Measurements from ENCODE around the gene GAP43.

The GAP43 gene

DNA sequence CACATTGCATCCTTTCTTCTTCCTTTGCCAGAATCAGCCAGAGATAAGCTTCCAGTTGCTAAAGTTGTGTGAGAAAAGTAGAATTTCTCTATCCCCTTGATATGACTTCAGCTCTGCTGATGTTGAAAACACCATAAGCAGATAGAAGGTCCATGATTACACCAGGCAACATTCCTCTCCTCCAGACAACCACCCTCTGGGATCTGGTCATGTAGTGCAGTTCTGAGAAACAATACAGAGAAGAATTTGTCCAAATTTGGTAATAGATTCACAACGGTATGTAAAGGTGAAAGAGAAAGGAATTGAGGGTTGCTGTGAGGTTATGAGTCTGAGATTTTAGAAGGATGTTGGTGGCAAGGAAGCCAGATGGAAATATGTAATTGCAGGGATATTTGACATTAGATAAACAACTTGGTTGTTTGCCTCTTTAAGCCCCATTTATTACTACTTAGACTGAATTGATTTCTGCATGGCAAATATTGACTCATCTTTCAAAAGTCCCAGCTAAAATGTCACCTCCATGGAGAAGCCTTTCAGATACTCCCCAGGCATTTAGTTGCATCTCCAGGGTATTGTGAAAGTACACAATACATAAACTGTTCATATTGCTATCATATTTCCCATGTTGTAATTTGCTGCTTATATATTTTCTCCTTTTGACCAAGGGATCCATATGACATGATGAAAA, 134.9 kb downstream of the GAP43 start:
- DNase-seq (ENCODE audit: low spot score), result no peak
- FAIRE-seq, result no peak

DNA sequence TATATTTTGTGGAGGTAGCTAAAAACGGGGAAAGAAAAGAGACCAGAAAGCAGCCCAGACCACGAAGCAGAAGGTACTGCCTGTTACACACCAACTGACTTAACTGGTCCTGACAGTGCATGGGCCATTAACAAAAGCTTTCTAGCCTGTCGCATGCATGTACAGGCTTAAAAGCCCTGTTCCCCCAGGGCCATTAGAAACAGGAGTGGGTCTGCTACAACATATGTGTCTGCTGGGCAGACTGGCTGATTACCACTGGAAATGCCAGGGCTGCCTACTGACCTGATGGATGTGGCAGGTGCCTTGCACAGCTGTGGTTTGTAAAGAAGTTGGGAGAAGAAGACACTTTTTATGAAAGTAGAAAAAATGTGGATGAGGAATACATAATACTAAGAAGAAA, 137.4 kb downstream of the GAP43 start:
- DNase-seq (ENCODE audit: low spot score) (no peak), FAIRE-seq (no peak)

- DNase-seq (ENCODE audit: low spot score), result no peak
- no peak for FAIRE-seq
Observed at GRCh38 chr3:115761927-115762305, 138.6 kb downstream of the GAP43 start.

DNA sequence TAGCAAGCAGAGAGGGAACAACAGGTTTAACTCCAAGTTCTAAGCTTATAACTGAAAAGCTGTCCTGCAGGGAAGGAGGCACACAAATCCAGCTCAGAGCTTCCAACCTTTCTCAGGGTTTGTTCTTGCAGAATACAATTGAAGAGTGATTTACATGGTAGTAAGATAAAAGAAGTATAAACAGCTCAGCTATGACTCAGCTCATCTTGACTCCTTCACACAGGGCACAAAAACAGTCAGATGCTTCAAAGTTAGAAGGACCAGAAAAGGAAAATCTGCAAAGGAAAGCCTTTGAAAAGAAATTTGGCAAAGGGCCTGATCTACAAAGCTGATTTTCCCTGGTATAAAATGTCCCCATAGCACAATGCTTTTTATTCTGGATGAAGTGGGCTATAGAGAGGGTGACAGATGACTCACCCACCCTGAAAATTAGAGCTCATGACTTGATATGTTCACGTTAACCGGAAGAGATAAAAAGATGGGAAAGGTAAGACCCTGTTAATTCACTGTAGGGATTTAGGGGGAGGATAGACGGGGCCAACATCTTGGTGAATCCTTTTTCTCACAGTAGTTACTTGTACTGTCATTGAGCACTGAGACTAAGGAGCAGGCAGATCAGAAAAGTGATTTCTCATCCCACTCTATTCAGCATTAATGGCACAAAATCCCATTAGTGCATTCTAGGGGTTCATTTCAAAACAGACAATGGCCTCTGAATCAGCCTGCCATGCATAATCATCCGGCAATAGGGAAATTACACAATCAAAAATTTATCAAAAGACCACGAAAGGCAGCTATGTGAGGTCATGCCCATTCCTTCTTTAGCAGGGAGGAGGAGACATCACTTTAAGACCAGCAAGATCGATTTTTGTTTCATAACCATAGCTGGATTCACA, 143.5 kb downstream of the GAP43 start:
- FAIRE-seq (no peak), DNase-seq (ENCODE audit: low spot score) (no peak)

DNA sequence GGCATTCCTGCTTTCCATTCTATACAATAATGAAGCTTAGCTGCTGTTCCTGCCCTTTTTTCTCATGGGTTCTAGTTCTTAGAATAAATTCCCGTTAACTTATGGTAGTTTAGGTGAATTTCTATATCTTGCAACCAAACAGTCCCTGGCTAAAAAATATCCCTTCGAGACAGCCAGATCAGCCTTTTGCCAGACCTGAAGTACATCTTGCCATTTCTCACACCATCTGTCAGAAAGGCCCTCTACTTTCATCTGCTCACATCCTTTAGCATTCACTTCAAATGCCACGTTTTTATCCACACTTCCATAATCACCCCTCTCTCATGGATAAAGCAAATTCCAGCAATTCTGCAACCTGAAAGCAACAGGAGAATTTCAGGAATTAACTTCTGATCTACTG, 145.4 kb downstream of the GAP43 start:
- no peak for DNase-seq (ENCODE audit: low spot score)
- no peak for FAIRE-seq
